Activated CD4-positive, alpha-beta T cell treated with anti-CD3 and anti-CD28 coated beads, Interleukin-2, amount 10 ng/mL, durations not matched to agents 7 days and 5 days (primary cell): ENCODE data around the gene COL6A1. TPM values are rescaled to one million over a fixed set of nuclear protein-coding genes. Genes with fewer than 3 reads are reported as not detected.

Experiments
- CTCF ChIA-PET: fragments of 350-600 bp; sonication (Branson Sonifier 250); formaldehyde crosslinking; loops from one replicate; lab custom pipeline; 2021; ENCODE audit warnings: antibody characterized with exemption; lab: Charles Lee
- POLR2A ChIA-PET: fragments of 350-600 bp; sonication (Branson Sonifier 250); formaldehyde crosslinking; loops from one replicate; lab custom pipeline; 2021; ENCODE audit warnings: antibody characterized with exemption; lab: Charles Lee
- DNase-seq: peaks from one replicate; pipeline ENCODE4 v3.0.0-alpha.2; 2020
- H3K27ac Mint-ChIP-seq: one replicate; pipeline ENCODE4 v1.8.0; 2021; ENCODE audit warnings: mild to moderate bottlenecking, moderate library complexity, mixed read lengths
- H3K27me3 Mint-ChIP-seq: one replicate; pipeline ENCODE4 v1.8.0; 2021; ENCODE audit warnings: mixed read lengths
- H3K36me3 Mint-ChIP-seq: one replicate; pipeline ENCODE4 v1.8.0; 2021; ENCODE audit warnings: low read depth, mixed read lengths
- H3K4me1 Mint-ChIP-seq: one replicate; pipeline ENCODE4 v1.8.0; 2021; ENCODE audit warnings: mixed read lengths
- H3K4me3 Mint-ChIP-seq: one replicate; pipeline ENCODE4 v1.8.0; 2021; ENCODE audit warnings: mild to moderate bottlenecking, moderate library complexity, mixed read lengths
- H3K9me3 Mint-ChIP-seq: one replicate; pipeline ENCODE4 v1.8.0; 2021; ENCODE audit warnings: mixed read lengths
- total RNA-seq, 2 experiments: library from RNA; stranded (reverse); gene quantifications; one replicate each; pipeline ENCODE4 v1.2.3, GENCODE V29; 2021

The COL6A1 gene
- total RNA-seq, 2 experiments from 2014 or later: 0.27 to 0.40 TPM

- H3K4me1 Mint-ChIP-seq: no peaks in the 10 kb centered on the region
- ChIA-PET POLR2A (no interaction called here), CTCF (no interaction called here)
- DNase-seq: no peak
- H3K9me3 Mint-ChIP-seq: no peaks in the 10 kb centered on the region
- H3K36me3 Mint-ChIP-seq: no peaks in the 10 kb centered on the region
- H3K4me3 Mint-ChIP-seq: no peak overlapping the region
- no peaks in the 10 kb centered on the region for H3K27me3 Mint-ChIP-seq
- no peak overlapping the region for H3K27ac Mint-ChIP-seq
Observed at GRCh38 chr21:46048926-46049889, 67.6 kb downstream of the COL6A1 start.

- no peak overlapping the region for H3K27ac Mint-ChIP-seq
- H3K4me1 Mint-ChIP-seq: no peaks in the 10 kb centered on the region
- ChIA-PET CTCF (no interaction called here), POLR2A (no interaction called here)
- no peak for DNase-seq
- no peaks in the 10 kb centered on the region for H3K36me3 Mint-ChIP-seq
- H3K9me3 Mint-ChIP-seq: no peaks in the 10 kb centered on the region
- no peaks in the 10 kb centered on the region for H3K27me3 Mint-ChIP-seq
- no peak overlapping the region for H3K4me3 Mint-ChIP-seq
Observed at GRCh38 chr21:46049890-46050667, 68.5 kb downstream of the COL6A1 start.

GRCh38 chr21:46050668-46051378, 69.3 kb downstream of the COL6A1 start:
- Mint-ChIP-seq H3K9me3 (no peaks in the 10 kb centered on the region), H3K36me3 (no peaks in the 10 kb centered on the region)

GRCh38 chr21:46051379-46051770, 69.8 kb downstream of the COL6A1 start:
- CTCF ChIA-PET: no interaction called here
- Mint-ChIP-seq H3K36me3 (no peaks in the 10 kb centered on the region), H3K9me3 (no peaks in the 10 kb centered on the region), H3K27me3 (peaks cover 2% of the 10 kb centered on the region), H3K4me3 (no peak overlapping the region), H3K27ac (no peak overlapping the region), H3K4me1 (no peaks in the 10 kb centered on the region)
- no peak for DNase-seq
- POLR2A ChIA-PET: no interaction called here

More at GRCh38 chr21:46050668-46051378, 69.3 kb downstream of the COL6A1 start:
- no peaks in the 10 kb centered on the region for H3K4me1 Mint-ChIP-seq
- POLR2A ChIA-PET: no interaction called here
- no peak overlapping the region for H3K4me3 Mint-ChIP-seq
- DNase-seq: no peak
- no peaks in the 10 kb centered on the region for H3K27me3 Mint-ChIP-seq
- CTCF ChIA-PET: no interaction called here
- no peak overlapping the region for H3K27ac Mint-ChIP-seq

- POLR2A ChIA-PET: no interaction called here
- CTCF ChIA-PET: no interaction called here
- peaks cover 2% of the 10 kb centered on the region for H3K4me1 Mint-ChIP-seq
- no peak for DNase-seq
- no peaks in the 10 kb centered on the region for H3K36me3 Mint-ChIP-seq
- H3K27me3 Mint-ChIP-seq: peaks cover 2% of the 10 kb centered on the region
- no peak overlapping the region for H3K27ac Mint-ChIP-seq
- H3K4me3 Mint-ChIP-seq: no peak overlapping the region
- H3K9me3 Mint-ChIP-seq: no peaks in the 10 kb centered on the region
Observed at GRCh38 chr21:46051821-46052675, 70.5 kb downstream of the COL6A1 start.

- no peaks in the 10 kb centered on the region for H3K9me3 Mint-ChIP-seq
- ChIA-PET CTCF (no interaction called here), POLR2A (no interaction called here)
- peaks cover 2% of the 10 kb centered on the region for H3K27me3 Mint-ChIP-seq
- H3K4me1 Mint-ChIP-seq: peaks cover 9% of the 10 kb centered on the region
- DNase-seq: no peak
- H3K36me3 Mint-ChIP-seq: no peaks in the 10 kb centered on the region
- no peak overlapping the region for H3K27ac Mint-ChIP-seq
- no peak overlapping the region for H3K4me3 Mint-ChIP-seq
Observed at GRCh38 chr21:46052703-46053651, 71.4 kb downstream of the COL6A1 start.

GRCh38 chr21:46054031-46054430, 72.5 kb downstream of the COL6A1 start:
- Mint-ChIP-seq H3K27ac (no peak overlapping the region), H3K36me3 (no peaks in the 10 kb centered on the region), H3K4me3 (no peak overlapping the region), H3K4me1 (peaks cover 13% of the 10 kb centered on the region), H3K9me3 (peaks cover 6% of the 10 kb centered on the region), H3K27me3 (peaks cover 2% of the 10 kb centered on the region)
- DNase-seq: no peak
- CTCF ChIA-PET: no interaction called here
- POLR2A ChIA-PET: no interaction called here

GRCh38 chr21:46054451-46054881, 72.9 kb downstream of the COL6A1 start:
- H3K4me1 Mint-ChIP-seq: peaks cover 13% of the 10 kb centered on the region

More at GRCh38 chr21:46054451-46054881, 72.9 kb downstream of the COL6A1 start:
- DNase-seq: no peak
- H3K9me3 Mint-ChIP-seq: peaks cover 10% of the 10 kb centered on the region
- POLR2A ChIA-PET: no interaction called here
- peaks cover 2% of the 10 kb centered on the region for H3K27me3 Mint-ChIP-seq
- CTCF ChIA-PET: no interaction called here
- no peak overlapping the region for H3K27ac Mint-ChIP-seq
- no peak overlapping the region for H3K4me3 Mint-ChIP-seq
- no peaks in the 10 kb centered on the region for H3K36me3 Mint-ChIP-seq

Other genes starting within 250 kb of the COL6A1 start
- 1 to 10 TPM; 2.3 to 2.5 TPM for gene COL6A2, start 116.3 kb downstream of the COL6A1 start, total RNA-seq
- gene FTCD, start 173.8 kb downstream of the COL6A1 start, total RNA-seq: not detected
- gene SPATC1L, start 202.7 kb downstream of the COL6A1 start, total RNA-seq: 1 to 10 TPM; 6.1 to 6.3 TPM
- gene LSS, start 247.0 kb downstream of the COL6A1 start, total RNA-seq: 10 to 100 TPM; 47.8 to 53.3 TPM